ENCODE data around the gene LRRC17. TPM values are rescaled to one million over a fixed set of nuclear protein-coding genes. Genes with fewer than 3 reads are reported as not detected.
A peak's percentile ranks its signal among the peaks of the same experiment; 100 is the strongest.

Gene LRRC17
- total RNA-seq, 2 donors from 2014 or later: 1.8 to 9.9 TPM

DNA sequence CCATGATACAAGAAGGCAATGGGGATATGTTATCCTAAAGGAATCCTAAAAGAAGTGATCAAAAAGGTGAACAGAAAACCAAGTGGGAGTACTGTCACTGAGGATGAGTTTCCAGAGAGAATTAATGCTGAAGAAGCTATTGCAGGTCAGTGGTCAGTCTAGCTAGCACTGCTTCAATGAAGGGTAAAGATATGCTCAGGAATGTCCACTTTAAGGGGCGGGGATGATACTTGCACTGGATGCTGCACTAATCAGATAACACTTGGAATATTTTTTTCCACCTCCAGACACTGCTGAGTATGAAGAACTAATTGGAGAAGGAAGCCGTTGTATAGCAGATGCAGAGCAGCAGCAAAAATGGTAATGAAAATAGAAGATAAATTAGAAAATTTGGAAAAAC lies 75.3 kb downstream of the LRRC17 start:
- Histone ChIP-seq H3K4me3 (no peak overlapping the region), H3K36me3 (no peaks in the 10 kb centered on the region), H3K9me3 (no peaks in the 10 kb centered on the region), H3K27ac (no peak overlapping the region), H3K27me3 (no peaks in the 10 kb centered on the region), H3K4me1 (peaks cover 0 to 17% of the 10 kb centered on the region in 2 donors)
- TF ChIP-seq, protein P1, sequence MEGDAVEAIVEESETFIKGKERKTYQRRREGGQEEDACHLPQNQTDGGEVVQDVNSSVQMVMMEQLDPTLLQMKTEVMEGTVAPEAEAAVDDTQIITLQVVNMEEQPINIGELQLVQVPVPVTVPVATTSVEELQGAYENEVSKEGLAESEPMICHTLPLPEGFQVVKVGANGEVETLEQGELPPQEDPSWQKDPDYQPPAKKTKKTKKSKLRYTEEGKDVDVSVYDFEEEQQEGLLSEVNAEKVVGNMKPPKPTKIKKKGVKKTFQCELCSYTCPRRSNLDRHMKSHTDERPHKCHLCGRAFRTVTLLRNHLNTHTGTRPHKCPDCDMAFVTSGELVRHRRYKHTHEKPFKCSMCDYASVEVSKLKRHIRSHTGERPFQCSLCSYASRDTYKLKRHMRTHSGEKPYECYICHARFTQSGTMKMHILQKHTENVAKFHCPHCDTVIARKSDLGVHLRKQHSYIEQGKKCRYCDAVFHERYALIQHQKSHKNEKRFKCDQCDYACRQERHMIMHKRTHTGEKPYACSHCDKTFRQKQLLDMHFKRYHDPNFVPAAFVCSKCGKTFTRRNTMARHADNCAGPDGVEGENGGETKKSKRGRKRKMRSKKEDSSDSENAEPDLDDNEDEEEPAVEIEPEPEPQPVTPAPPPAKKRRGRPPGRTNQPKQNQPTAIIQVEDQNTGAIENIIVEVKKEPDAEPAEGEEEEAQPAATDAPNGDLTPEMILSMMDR (IDR thresholded peaks at IDR 0.05): no peak
- DNase-seq (ENCODE audit: low spot score): no peak

DNA sequence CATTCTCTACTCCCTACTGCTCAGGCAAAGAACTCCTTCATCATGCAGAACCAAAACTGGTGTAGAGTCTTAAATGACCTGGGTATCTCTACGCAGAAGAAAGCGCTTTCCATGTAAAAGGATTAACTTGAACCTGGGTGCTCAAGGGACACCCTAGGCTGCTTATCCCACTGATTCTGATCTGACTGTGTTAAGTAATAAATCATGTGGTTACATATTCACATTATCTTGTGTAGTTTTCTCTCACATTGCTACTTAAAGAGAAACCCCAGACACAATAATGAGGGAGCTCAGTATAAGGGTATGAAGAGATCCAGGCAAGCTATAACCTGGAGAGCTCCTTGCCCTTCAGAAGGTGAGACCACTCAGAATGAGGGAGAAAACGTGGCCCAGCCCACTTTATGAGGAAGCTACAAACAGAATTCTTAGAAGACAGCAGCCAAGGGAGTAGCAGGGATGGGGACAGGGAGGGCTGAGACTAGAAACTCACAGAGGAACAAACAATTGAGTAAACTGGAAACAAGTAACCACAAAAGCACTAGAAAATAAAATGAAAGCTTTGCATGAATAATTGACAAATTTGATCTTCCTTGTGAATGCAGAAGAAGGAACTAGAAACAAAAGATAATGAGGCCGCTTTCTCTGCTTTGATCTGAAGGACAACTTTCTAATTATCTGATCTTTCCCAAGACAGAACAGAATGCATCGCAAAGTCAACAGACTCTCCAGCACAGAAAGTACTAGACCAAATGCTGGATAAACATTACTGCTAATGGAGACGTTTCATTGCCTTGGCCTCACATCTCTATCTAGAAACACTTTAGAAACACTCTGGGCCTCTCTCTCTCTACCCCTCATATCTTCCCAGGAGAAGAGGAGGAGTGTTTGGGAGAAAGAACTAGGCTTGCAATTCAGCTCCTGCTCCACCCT lies 76.1 kb downstream of the LRRC17 start:
- no peak for DNase-seq (ENCODE audit: low spot score)
- no peak overlapping the region for H3K27ac ChIP-seq
- H3K27me3 ChIP-seq: no peaks in the 10 kb centered on the region
- H3K4me1 ChIP-seq: peaks cover 0 to 17% of the 10 kb centered on the region in 2 donors
- TF ChIP-seq, protein P1 (IDR thresholded peaks at IDR 0.05): no peak
- no peaks in the 10 kb centered on the region for H3K36me3 ChIP-seq
- H3K4me3 ChIP-seq: no peak overlapping the region
- no peaks in the 10 kb centered on the region for H3K9me3 ChIP-seq

DNA sequence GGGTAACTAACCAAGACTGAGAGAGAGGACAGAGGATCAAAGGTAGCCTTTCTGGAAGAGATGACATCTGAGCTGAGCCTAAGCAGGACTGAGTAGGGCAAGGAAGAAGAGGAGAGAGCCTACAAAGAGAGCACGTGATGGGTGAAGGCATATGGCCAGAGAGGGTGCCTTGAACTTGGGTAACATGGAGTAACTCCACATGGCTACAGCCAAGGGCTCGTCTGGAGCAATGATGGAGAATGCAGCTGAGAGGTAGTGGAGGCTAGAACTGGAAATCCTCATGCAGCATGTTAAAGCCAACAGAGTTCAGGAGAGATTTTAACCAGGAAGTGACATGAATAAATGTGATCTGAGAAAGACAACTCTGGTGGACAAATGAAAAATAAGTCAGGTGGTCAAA lies 77.8 kb downstream of the LRRC17 start:
- peaks cover 0 to 17% of the 10 kb centered on the region in 2 donors for H3K4me1 ChIP-seq
- no peaks in the 10 kb centered on the region for H3K36me3 ChIP-seq
- DNase-seq (ENCODE audit: low spot score): no peak
- no peak overlapping the region for H3K4me3 ChIP-seq
- TF ChIP-seq, protein P1 (IDR thresholded peaks at IDR 0.05): no peak
- no peaks in the 10 kb centered on the region for H3K9me3 ChIP-seq
- no peak overlapping the region for H3K27ac ChIP-seq
- H3K27me3 ChIP-seq: no peaks in the 10 kb centered on the region

DNA sequence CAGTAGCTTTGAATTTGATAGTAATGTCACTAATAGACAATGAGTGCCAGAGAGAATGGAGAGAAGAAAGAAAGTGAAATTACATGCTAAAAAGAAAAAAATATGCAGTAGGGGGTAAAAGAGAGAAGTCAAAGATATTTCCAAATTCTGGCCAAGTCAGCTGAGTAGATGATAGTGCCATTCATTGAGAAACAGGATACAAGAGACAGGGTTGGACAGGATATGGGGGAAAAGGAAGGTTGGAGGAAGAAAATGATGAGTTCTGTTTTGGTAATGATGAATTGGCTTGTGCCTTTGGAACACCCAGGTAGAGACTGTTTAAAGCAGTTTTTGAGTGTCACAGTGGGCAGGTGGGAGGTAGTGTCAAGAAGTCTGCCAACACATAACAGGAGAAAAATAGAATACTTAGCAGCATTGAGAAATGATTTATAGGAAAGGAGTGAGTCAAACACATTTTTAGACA lies 78.3 kb downstream of the LRRC17 start:
- TF ChIP-seq, protein P1 (IDR thresholded peaks at IDR 0.05): no peak
- Histone ChIP-seq H3K4me1 (peaks cover 0 to 17% of the 10 kb centered on the region in 2 donors), H3K9me3 (no peaks in the 10 kb centered on the region), H3K4me3 (no peak overlapping the region), H3K36me3 (no peaks in the 10 kb centered on the region), H3K27me3 (no peaks in the 10 kb centered on the region), H3K27ac (peak overlapping the region in 1 of 2 donors; percentile 15)
- no peak for DNase-seq (ENCODE audit: low spot score)

DNA sequence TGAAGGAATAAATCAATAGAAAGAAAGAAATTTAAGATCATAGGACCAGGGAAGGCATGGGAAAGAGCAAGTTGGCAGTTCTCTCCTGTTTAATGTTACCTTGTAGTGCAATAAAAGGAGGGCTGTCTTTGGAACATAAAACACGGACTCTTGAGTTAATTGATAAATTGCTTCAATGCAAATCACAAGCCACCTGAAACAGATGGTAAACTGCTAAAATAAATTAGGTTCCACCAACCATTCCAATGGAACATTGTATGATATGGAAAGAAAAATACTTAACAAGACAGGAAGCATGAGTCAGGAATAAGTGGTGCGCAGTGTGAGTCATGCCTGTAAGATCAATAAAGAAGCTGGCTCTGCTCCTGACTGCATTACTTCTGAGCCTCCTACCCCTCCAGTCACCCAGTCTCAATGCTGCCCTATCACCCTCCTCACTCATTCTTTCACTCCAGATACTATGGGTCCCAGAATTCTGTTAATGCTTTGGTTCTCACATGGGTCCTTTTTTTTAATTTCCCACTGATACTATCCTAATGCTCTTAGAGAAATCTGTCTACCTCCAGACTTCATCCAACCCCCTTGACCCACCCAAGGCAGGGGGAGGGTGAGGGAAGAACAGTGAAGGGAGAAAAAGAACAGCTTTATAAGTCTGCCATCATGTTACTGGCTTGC lies 78.9 kb downstream of the LRRC17 start:
- H3K4me3 ChIP-seq: no peak overlapping the region
- H3K4me1 ChIP-seq: peaks cover 0 to 17% of the 10 kb centered on the region in 2 donors
- no peaks in the 10 kb centered on the region for H3K9me3 ChIP-seq
- peak overlapping the region; percentile 58 to 65 for H3K27ac ChIP-seq
- no peak for DNase-seq (ENCODE audit: low spot score)
- no peaks in the 10 kb centered on the region for H3K27me3 ChIP-seq
- no peaks in the 10 kb centered on the region for H3K36me3 ChIP-seq
- TF ChIP-seq, protein P1 (IDR thresholded peaks at IDR 0.05): no peak
